Liver (tissue), 9 donors: ENCODE results near the gene PNCK. TPM values are rescaled to one million over a fixed set of nuclear protein-coding genes. Genes with fewer than 3 reads are reported as not detected.
"Not testable (repeated sequence)": the region's sequence is repeated elsewhere in the genome, so short reads cannot be mapped to it uniquely, and the experiment has no call there.

Experiments used
- DNase-seq: peaks from one replicate; pipeline ENCODE4 v3.0.0-alpha.2; 2017; ENCODE audit warnings: low spot score
- H3K27ac ChIP-seq, 2 donors: one replicate each; pipeline ENCODE4 v1.7.0; 2013; ENCODE audit warnings: inconsistent platforms in 2 of 2, low read length in 2 of 2, control low read depth in 1 of 2, low read depth in 1 of 2, mild to moderate bottlenecking in 1 of 2
- H3K27me3 ChIP-seq, 4 donors: one replicate each; pipeline versions ENCODE4 v1.6.1 to v1.7.0; 2013; ENCODE audit warnings: low read length in 3 of 4, inconsistent platforms in 1 of 4, mild to moderate bottlenecking in 1 of 4, moderate library complexity in 1 of 4; ENCODE audit not compliant: control insufficient read depth in 4 of 4, insufficient read depth in 4 of 4
- H3K36me3 ChIP-seq, 4 donors: one replicate each; pipeline versions ENCODE4 v1.6.1 to v1.7.0; 2013; ENCODE audit warnings: low read length in 3 of 4, mild to moderate bottlenecking in 3 of 4, low read depth in 1 of 4, moderate library complexity in 1 of 4; ENCODE audit not compliant: control insufficient read depth in 4 of 4, insufficient read depth in 3 of 4
- H3K4me1 ChIP-seq, 4 donors: one replicate each; pipeline versions ENCODE4 v1.6.1 to v1.7.0; 2013; ENCODE audit warnings: low read length in 3 of 4, mild to moderate bottlenecking in 3 of 4, moderate library complexity in 1 of 4; ENCODE audit not compliant: control insufficient read depth in 4 of 4, insufficient read depth in 4 of 4
- H3K4me3 ChIP-seq, 3 donors: one replicate each; pipeline versions ENCODE4 v1.6.1 to v1.7.0; 2013; ENCODE audit warnings: low read length in 3 of 3, control low read depth in 1 of 3, low read depth in 1 of 3, mild to moderate bottlenecking in 1 of 3
- H3K9ac ChIP-seq, 2 donors: one replicate each; pipeline ENCODE4 v1.7.0; 2013; ENCODE audit warnings: low read length in 2 of 2, mild to moderate bottlenecking in 2 of 2, moderate library complexity in 2 of 2, control low read depth in 1 of 2, low read depth in 1 of 2
- H3K9me3 ChIP-seq, 4 donors: one replicate each; pipeline versions ENCODE4 v1.6.1 to v1.7.0; 2013; ENCODE audit warnings: low read length in 3 of 4; ENCODE audit not compliant: control insufficient read depth in 4 of 4
- CTCF ChIP-seq: fragments of 150-350 bp; IDR thresholded peaks from 2 replicates; pipeline ENCODE4 v1.5.1; 2017; ENCODE audit warnings: improper control_type of control experiment, low read depth, low read length; ENCODE audit not compliant: missing input control
- EGR1 ChIP-seq, 2 donors: IDR thresholded peaks; 2 replicates each; pipeline ENCODE4 v1.6.1; 2016 to 2018; ENCODE audit warnings: antibody characterized with exemption in 2 of 2, low read depth in 2 of 2
- FOXA1 ChIP-seq: IDR thresholded peaks from 2 replicates; pipeline ENCODE4 v1.6.1; 2016; ENCODE audit warnings: antibody characterized with exemption
- FOXA2 ChIP-seq: IDR thresholded peaks from 2 replicates; pipeline ENCODE4 v1.6.1; 2016; ENCODE audit warnings: antibody characterized with exemption
- GABPA ChIP-seq, 2 donors: IDR thresholded peaks in 1 of 2; conservative IDR thresholded peaks in 1 of 2; 2 replicates each; pipeline ENCODE4 v1.6.1; 2016; ENCODE audit warnings: antibody characterized with exemption in 2 of 2, mild to moderate bottlenecking in 1 of 2, moderate library complexity in 1 of 2
- HNF4A ChIP-seq, 2 donors: conservative IDR thresholded peaks; 2 replicates each; pipeline ENCODE4 v1.6.1; 2016; ENCODE audit warnings: antibody characterized with exemption in 2 of 2, mild to moderate bottlenecking in 2 of 2
- HNF4G ChIP-seq: IDR thresholded peaks from 2 replicates; pipeline ENCODE4 v1.6.1; 2016; ENCODE audit warnings: antibody characterized with exemption
- JUND ChIP-seq, 2 donors: IDR thresholded peaks; 2 replicates each; pipeline ENCODE4 v1.6.1; 2016; ENCODE audit warnings: antibody characterized with exemption in 2 of 2
- NR2F2 ChIP-seq: IDR thresholded peaks from 2 replicates; pipeline ENCODE4 v1.6.1; 2016; ENCODE audit warnings: antibody characterized with exemption
- RAD21 ChIP-seq, 2 donors: IDR thresholded peaks; 2 replicates each; pipeline ENCODE4 v1.6.1; 2016; ENCODE audit warnings: antibody characterized with exemption in 2 of 2, mild to moderate bottlenecking in 2 of 2
- REST ChIP-seq: IDR thresholded peaks from 2 replicates; pipeline ENCODE4 v1.6.1; 2016; ENCODE audit warnings: antibody characterized with exemption, mild to moderate bottlenecking
- RXRA ChIP-seq, 2 donors: IDR thresholded peaks; 2 replicates each; pipeline ENCODE4 v1.6.1; 2017 to 2018; ENCODE audit warnings: antibody characterized with exemption in 2 of 2, mild to moderate bottlenecking in 1 of 2
- SP1 ChIP-seq: IDR thresholded peaks from 2 replicates; pipeline ENCODE4 v1.6.1; 2018; ENCODE audit warnings: antibody characterized with exemption, mild to moderate bottlenecking
- TAF1 ChIP-seq: conservative IDR thresholded peaks from 2 replicates; pipeline ENCODE4 v1.6.1; 2016; ENCODE audit warnings: antibody characterized with exemption, mild to moderate bottlenecking
- YY1 ChIP-seq: IDR thresholded peaks from 2 replicates; pipeline ENCODE4 v1.6.1; 2016; ENCODE audit warnings: antibody characterized with exemption, mild to moderate bottlenecking
- ZBTB33 ChIP-seq: IDR thresholded peaks from 2 replicates; pipeline ENCODE4 v1.6.1; 2016; ENCODE audit warnings: antibody characterized with exemption
- WGBS: extraction: QIAGEN DNeasy Blood & Tissue Kit; methylation state at CpG from one replicate; pipeline ENCODE4 v1.1.7; 2013; 5-methylcytosine and 5-hydroxymethylcytosine counted together
- polyA plus RNA-seq, 2 donors: library from polyadenylated mRNA; stranded (reverse) in 1 of 2; unstranded in 1 of 2; fragments of 200-250 nt in 1 of 2; fragments of >200 nt in 1 of 2; fragmentation: Nextera tagmentation in 1 of 2; extraction: Ambion mirVana in 1 of 2; gene quantifications; one replicate each; pipeline versions ENCODE4 v1.2.1 to v1.2.3, GENCODE V29; 2013 to 2015
- total RNA-seq, 2 donors: library from RNA; depleted of rRNA; stranded (reverse); fragments of >200 nt; gene quantifications; one replicate each; pipeline ENCODE4 v1.2.3, GENCODE V29; 2014
- TF ChIP-seq, protein P1 (sequence below): IDR thresholded peaks from 2 replicates; pipeline ENCODE4 v1.6.1; 2016; ENCODE audit warnings: antibody characterized with exemption
- TF ChIP-seq, protein P2 (sequence below): IDR thresholded peaks from 2 replicates; pipeline ENCODE4 v1.6.1; 2016; ENCODE audit warnings: antibody characterized with exemption
- donor health status: healthy.
- donor health status: healthy.
- donor health status: healthy.
- donor health status: healthy.
- donor health status: healthy.

Gene PNCK
- total and polyA plus RNA-seq, 4 donors = 0.02 to 0.17 TPM; not detected in 2

GRCh38 chrX:153691032-153691827, 17.6 kb upstream of the PNCK start:
- H3K4me3 ChIP-seq, H3K27ac ChIP-seq, H3K9ac ChIP-seq, H3K4me1 ChIP-seq, DNase-seq, H3K9me3 ChIP-seq, H3K36me3 ChIP-seq, H3K27me3 ChIP-seq: not testable (repeated sequence)
- WGBS = 88% methylated on average over 21 of the region's 21 CpGs

DNA sequence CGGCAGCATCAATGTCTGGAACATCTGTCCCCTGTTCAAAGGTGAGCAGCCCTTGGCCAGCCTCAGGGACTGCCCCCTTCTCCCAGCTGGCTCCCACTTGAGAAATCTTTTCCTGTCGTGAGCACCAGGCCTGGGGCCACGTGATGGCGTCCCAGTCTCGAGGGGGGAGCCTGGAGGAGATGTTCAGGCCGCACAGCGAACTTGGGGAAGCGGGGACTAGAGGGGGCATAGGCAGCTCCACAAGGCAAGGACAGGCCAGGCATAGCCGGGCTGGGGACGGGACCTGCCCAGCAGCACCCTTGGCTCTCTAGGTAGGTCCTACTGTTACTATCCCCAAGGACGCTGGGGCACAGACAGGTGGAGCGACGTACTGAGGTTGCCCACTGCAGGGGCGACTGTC, 16.9 kb upstream of the PNCK start:
- Histone ChIP-seq H3K9ac (no peak overlapping the region), H3K27me3 (peaks cover 0 to 4% (median 0%) of the 10 kb centered on the region in 4 donors), H3K9me3 (no peaks in the 10 kb centered on the region), H3K4me3 (no peak overlapping the region), H3K36me3 (no peaks in the 10 kb centered on the region), H3K4me1 (peaks cover 0 to 2% (median 0%) of the 10 kb centered on the region in 4 donors), H3K27ac (no peak overlapping the region)
- WGBS = 80% methylated on average over 14 of the region's 14 CpGs
- no peak for DNase-seq
- TF ChIP-seq RXRA (IDR thresholded peaks at IDR 0.05) (no peak), YY1 (no peak), HNF4G (no peak), ZBTB33 (no peak), REST (no peak), CTCF (no peak), EGR1 (IDR thresholded peaks at IDR 0.05; ENCODE audit: low read depth in 2 of 2) (no peak), JUND (IDR thresholded peaks at IDR 0.05) (no peak), TAF1 (no peak), FOXA2 (no peak), FOXA1 (no peak), RAD21 (IDR thresholded peaks at IDR 0.05) (no peak), HNF4A (conservative IDR thresholded peaks at IDR 0.05) (no peak), NR2F2 (no peak), SP1 (no peak), GABPA (IDR thresholded peaks at IDR 0.05 in 1 of 2, conservative IDR thresholded peaks at IDR 0.05 in 1 of 2) (no peak)
- TF ChIP-seq, protein P1, sequence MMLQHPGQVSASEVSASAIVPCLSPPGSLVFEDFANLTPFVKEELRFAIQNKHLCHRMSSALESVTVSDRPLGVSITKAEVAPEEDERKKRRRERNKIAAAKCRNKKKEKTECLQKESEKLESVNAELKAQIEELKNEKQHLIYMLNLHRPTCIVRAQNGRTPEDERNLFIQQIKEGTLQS = no peak
- TF ChIP-seq, protein P2, sequence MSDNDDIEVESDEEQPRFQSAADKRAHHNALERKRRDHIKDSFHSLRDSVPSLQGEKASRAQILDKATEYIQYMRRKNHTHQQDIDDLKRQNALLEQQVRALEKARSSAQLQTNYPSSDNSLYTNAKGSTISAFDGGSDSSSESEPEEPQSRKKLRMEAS = no peak
